IPS-20b (cell line): Measurements from ENCODE around the gene PRDM16.

Experiments used
- H3K27ac ChIP-seq: one replicate; pipeline ENCODE4 v1.5.1; 2013; ENCODE audit warnings: low read length
- H3K27me3 ChIP-seq: 2 replicates; pipeline ENCODE4 v1.6.1; 2013; ENCODE audit warnings: mild to moderate bottlenecking, low read length, inconsistent platforms; ENCODE audit not compliant: insufficient read depth
- H3K36me3 ChIP-seq: 2 replicates; pipeline ENCODE4 v1.6.1; 2013; ENCODE audit warnings: low read depth, mild to moderate bottlenecking, inconsistent platforms, low read length, moderate library complexity; ENCODE audit not compliant: insufficient read depth
- H3K4me1 ChIP-seq: 2 replicates; pipeline ENCODE4 v1.6.1; 2013; ENCODE audit warnings: mild to moderate bottlenecking, control low read depth, inconsistent platforms, low read length, moderate library complexity; ENCODE audit not compliant: insufficient read depth
- H3K4me3 ChIP-seq: 2 replicates; pipeline ENCODE4 v1.5.1; 2013; ENCODE audit warnings: mild to moderate bottlenecking, low read length, inconsistent platforms
- H3K9ac ChIP-seq: 2 replicates; pipeline ENCODE4 v1.6.1; 2013; ENCODE audit warnings: low read depth, mild to moderate bottlenecking, inconsistent platforms, low read length, moderate library complexity
- H3K9me3 ChIP-seq: 2 replicates; pipeline ENCODE4 v1.6.1; 2013; ENCODE audit warnings: mild to moderate bottlenecking, low read depth, low read length, inconsistent platforms; ENCODE audit not compliant: insufficient read depth

The PRDM16 gene

DNA sequence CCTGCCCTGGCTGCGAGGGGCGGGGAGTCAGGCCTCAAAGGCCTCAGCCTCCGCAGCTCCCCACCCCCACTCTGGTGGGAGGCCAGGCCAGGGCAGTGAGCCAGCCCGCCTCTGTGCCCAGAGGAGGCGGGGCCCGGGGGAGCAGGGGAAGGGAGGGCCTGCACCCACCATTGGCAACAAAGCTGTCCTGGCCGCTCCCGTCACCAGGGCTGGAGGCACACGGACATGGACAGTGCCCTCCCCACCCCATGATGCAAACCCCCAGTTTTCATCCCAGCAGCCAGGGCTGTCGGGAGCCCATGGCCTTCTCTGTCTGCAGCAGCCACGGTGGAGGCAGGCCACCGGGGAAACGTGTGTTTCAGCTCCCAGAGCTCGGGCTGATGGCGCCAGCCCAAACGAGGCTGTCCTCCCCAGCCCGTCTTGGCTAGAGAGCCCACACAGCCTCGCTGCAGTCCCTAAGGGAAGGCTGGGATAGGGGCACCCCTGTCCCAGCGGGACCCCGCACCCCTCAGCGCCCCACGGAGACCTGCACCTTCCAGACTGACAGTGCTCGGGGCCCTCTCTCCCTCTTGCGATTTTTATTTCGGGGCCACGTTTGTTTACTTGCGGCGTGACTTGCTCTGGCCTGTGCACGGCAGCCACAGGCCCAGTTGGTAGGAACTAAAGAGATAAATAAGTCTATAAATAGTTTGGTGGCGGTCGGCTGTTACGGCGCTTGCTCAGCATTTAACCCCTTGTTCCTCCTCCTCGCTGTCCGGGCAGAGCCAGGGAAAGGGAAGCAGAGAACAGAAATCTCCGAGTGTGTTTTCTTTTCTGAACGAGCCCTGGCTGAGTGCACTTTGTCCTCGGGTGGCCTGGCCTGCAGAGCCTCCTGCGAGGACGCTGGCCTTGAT lies 101.8 kb downstream of the PRDM16 start:
- Histone ChIP-seq H3K4me3 (no peak overlapping the region), H3K27me3 (no peaks in the 10 kb centered on the region), H3K4me1 (no peaks in the 10 kb centered on the region; the same call in 1 of the 2 replicates), H3K27ac (no peak overlapping the region), H3K9ac (no peak overlapping the region), H3K9me3 (no peaks in the 10 kb centered on the region), H3K36me3 (no peaks in the 10 kb centered on the region)

DNA sequence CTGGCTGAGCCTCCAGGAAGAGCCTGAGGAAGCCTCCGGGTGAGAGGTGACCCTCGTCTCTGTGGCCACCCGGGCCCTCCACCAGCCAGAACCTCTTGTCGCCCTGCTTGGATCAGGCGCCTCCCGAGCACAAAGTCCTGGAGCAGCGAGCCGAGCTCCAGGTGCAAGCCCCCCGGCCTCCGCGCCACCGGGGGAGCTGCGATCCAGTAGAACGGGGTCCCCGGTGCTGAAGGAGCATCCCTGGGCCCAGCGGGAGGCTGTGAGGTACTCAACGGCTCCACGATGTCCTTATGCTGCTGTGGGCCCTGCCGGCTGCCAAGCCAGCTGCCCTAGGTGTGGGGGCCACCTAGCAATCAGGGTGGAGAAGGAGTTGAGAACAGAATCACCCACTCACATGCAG lies 102.8 kb downstream of the PRDM16 start:
- Histone ChIP-seq H3K9ac (no peak overlapping the region), H3K36me3 (no peaks in the 10 kb centered on the region), H3K27me3 (no peaks in the 10 kb centered on the region), H3K27ac (no peak overlapping the region), H3K9me3 (no peaks in the 10 kb centered on the region), H3K4me3 (no peak overlapping the region), H3K4me1 (no peaks in the 10 kb centered on the region; the same call in 1 of the 2 replicates)

DNA sequence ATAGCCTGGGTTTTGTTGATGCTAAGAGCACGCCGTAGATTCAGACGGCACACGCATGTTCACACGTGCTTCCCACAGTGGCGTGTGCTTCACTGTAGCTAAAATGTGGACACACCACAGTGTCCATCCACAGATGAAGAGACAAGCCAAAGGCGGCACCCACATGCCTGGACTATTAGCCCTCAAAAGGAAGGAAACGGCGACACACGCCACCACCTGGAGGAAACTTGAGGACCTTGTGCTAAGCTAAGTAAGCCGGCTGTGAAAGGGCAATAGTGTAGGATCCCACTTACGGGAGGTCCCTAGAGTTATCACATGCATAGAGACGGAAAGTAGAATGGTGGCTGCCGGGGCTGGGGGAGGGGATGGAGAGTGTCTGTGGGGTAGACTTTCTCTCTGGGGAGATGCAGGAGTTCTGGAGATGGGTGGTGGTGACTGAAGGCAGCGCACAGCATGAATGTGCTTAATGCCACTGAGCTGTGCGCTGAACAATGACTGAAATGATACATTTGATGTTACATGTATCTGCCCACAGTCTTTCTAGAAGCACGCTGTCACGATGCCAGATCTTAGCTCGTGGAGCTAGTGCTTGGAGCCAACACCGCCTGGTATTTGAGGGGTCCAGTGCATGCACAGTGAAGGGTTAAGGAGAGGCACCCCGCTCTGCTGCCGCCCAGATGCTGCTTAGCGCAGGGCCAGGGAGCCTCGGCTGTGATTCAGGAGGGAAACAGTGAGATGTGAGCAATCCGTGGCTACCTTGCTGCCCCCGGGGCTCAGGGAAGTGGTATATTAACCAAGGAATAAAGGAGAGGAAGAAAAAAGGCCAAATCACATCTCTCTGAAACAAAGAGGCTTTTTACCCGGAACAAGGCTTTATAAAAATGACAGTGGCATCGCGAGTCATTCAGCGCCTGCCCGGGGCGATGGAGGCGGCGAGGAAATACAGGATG lies 103.7 kb downstream of the PRDM16 start:
- Histone ChIP-seq H3K4me3 (no peak overlapping the region), H3K36me3 (no peaks in the 10 kb centered on the region), H3K9me3 (no peaks in the 10 kb centered on the region), H3K9ac (no peak overlapping the region), H3K27ac (no peak overlapping the region), H3K4me1 (no peaks in the 10 kb centered on the region; the same call in 1 of the 2 replicates), H3K27me3 (no peaks in the 10 kb centered on the region)

DNA sequence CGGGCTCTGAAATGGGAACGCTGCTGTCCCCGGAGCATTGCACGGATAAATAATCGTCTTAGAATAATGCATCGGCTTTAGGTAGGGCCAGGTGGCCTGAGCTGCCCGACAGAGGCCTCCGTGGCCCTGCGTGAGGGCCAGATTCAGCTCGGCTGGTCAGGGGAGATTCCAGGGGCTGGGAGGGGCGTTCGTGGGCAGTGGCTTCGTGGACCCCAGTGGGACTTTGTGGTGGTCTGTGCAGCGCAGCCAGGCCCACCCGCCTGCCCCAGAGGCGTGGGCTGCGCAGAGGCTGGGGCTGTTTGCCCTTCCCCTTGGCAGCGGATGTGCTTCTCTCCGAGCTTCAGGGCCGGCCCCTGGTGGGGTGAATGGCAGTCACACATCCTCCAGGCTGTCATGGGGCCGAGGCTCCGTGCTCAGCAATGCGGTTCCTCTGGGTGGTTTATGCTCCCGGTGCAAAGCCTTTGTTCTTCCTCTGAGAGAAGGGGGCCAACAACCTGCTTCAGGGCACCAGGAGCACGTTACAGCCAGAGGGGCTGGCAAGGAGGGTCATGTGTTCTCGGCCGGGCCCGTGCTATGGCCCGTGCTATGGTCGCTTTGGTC lies 104.5 kb downstream of the PRDM16 start:
- Histone ChIP-seq H3K27ac (no peak overlapping the region), H3K4me3 (no peak overlapping the region), H3K4me1 (no peaks in the 10 kb centered on the region; the same call in 1 of the 2 replicates), H3K36me3 (no peaks in the 10 kb centered on the region), H3K9ac (no peak overlapping the region), H3K27me3 (no peaks in the 10 kb centered on the region), H3K9me3 (no peaks in the 10 kb centered on the region)

DNA sequence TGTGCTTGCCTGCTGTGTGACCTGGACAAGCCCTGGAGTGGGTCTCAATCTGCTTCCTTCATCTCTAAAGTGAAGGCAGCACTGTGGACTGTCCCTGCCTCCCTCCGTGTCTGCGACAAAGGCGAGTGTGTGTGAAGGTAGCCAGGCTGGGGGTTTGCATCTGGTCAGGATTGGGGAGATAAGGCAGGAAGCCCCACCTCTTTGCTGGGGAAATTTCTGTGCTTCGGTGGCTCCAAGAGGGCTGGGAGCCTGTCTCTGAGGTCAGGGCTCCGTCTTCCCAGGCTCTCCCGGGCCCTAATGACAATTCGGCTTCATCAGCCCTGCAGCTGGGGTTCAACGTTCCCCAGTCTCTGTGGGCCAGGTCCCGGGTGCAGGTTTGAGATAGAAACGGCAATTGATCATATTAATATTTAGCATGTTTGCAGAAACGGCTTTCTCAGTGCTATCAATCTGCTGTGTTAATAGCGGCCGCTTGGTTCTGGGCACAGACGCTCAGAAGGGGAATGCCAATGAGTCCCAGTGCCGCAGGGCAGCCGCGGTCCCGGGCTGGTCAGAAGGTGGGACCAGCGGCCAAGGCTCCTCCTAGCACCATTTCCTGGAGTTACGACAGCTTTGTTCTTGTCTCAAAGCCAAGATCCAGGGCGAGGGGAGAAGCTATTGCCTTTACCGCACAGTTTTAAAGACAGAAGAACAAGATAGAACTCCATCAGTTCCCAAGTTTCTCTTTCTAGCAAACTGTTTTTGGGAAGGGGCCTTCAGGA lies 105.7 kb downstream of the PRDM16 start:
- H3K9me3 ChIP-seq: no peaks in the 10 kb centered on the region

DNA sequence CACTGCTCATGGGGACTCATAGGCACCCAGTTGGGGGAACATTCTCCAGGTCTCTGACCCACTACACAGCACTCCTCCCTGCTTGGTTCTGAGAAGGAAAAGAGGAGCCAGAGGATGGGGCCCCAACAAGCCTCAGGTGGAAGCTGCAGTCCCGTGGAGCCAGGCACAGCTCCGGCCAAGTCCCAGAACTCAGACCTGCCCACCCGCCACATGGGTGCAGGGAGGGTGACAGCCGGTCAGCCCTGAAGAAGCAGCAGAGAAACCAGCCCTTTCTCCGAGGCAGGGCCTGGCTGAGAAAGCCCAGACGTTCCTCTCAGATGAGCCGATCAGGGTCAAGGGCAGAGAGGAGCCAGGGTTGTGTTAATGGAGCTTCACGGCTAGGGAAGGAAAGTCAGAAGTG lies 106.5 kb downstream of the PRDM16 start:
- Histone ChIP-seq H3K4me1 (no peaks in the 10 kb centered on the region; the same call in 1 of the 2 replicates), H3K4me3 (no peak overlapping the region), H3K27me3 (no peaks in the 10 kb centered on the region), H3K9me3 (no peaks in the 10 kb centered on the region), H3K36me3 (no peaks in the 10 kb centered on the region), H3K27ac (no peak overlapping the region), H3K9ac (no peak overlapping the region)

More for the DNA sequence above, 105.7 kb downstream of the PRDM16 start:
- no peaks in the 10 kb centered on the region; the same call in 1 of the 2 replicates for H3K4me1 ChIP-seq
- no peak overlapping the region for H3K4me3 ChIP-seq
- no peak overlapping the region for H3K9ac ChIP-seq
- no peaks in the 10 kb centered on the region for H3K36me3 ChIP-seq
- no peak overlapping the region for H3K27ac ChIP-seq
- no peaks in the 10 kb centered on the region for H3K27me3 ChIP-seq

DNA sequence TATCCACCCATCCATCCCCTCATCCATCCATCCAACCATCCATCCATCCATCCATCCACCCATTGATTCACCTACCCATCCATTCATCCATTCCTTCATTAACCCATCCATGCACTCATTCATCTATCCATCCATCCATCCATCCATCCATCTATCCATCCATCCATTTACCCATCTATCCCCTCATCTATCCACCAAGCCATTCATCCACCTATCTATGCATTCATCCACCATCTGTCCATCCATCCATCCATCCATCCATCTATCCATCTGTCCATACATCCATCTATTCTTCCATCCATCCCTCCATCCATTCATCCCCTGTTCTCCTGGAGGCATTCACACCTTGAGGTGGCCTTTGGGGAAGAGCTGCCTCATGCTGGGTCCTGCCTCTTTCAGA lies 107.0 kb downstream of the PRDM16 start:
- Histone ChIP-seq H3K4me1 (no peaks in the 10 kb centered on the region; the same call in 1 of the 2 replicates), H3K27me3 (no peaks in the 10 kb centered on the region), H3K9me3 (peaks cover 3% of the 10 kb centered on the region), H3K4me3 (no peak overlapping the region), H3K36me3 (no peaks in the 10 kb centered on the region), H3K27ac (no peak overlapping the region), H3K9ac (no peak overlapping the region)

DNA sequence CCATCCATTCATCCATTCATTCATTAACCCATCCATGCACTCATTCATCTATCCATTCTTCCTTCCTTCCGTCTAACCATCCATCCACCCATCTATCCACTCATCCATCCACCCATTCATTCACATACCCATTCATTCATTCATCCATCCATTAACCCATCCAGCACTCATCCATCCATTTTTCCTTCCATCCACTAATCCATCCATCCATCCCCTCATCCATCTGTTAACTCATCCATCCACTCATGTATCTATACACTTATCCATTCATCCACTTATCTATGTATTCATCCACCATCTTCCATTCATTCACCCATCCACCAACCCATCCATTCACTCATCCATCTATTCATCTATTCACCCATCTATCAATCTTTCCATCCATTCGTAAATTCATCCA lies 107.8 kb downstream of the PRDM16 start:
- Histone ChIP-seq H3K4me3 (no peak overlapping the region), H3K9ac (no peak overlapping the region), H3K36me3 (no peaks in the 10 kb centered on the region), H3K27ac (no peak overlapping the region), H3K27me3 (no peaks in the 10 kb centered on the region), H3K4me1 (no peaks in the 10 kb centered on the region), H3K9me3 (peaks cover 11% of the 10 kb centered on the region)

DNA sequence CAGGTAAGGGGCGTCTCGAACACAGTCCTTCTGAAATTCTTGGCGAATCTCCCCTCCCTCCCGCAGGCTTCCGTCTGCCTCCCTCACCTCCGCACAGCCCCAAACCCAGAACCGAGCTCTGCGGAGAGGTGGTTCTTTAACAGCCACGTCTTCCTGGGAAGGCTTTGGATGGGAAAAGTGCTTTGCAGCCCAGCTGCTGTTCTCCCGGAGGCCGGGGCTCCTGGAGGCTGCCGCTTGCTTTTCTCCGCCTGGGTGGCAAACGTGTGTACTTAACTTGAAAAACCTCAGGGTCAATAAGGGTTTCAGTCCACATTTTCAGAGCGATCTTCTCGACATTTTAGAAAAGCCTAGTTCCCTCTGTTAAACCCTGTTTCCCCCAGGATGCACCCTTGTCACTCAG lies 109.3 kb downstream of the PRDM16 start:
- Histone ChIP-seq H3K36me3 (no peaks in the 10 kb centered on the region), H3K4me1 (no peaks in the 10 kb centered on the region), H3K27ac (no peak overlapping the region), H3K4me3 (no peak overlapping the region), H3K9ac (no peak overlapping the region), H3K27me3 (no peaks in the 10 kb centered on the region), H3K9me3 (peaks cover 13% of the 10 kb centered on the region)

DNA sequence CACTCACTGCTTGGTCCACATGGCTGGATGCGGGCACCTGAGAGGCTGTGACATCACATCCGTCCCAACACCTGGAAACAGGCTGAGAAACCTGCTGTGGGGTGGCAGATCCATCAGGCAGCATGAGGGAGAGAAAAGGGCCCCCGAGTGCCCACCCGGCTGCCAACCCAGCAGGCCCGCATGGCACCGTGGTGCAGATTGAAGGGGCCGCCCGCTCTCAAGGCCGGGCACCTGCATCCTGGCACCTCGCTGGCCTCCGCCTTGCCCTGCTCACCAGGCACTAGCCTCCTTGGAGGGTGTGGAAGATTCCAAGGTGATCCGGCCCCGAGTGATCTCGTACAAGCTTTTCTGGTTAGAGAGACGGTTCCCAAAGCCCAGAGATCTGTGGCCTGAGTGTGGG lies 110.5 kb downstream of the PRDM16 start:
- Histone ChIP-seq H3K4me3 (no peak overlapping the region), H3K4me1 (no peaks in the 10 kb centered on the region), H3K36me3 (no peaks in the 10 kb centered on the region), H3K27ac (no peak overlapping the region), H3K9ac (no peak overlapping the region), H3K9me3 (peaks cover 13% of the 10 kb centered on the region), H3K27me3 (no peaks in the 10 kb centered on the region)

DNA sequence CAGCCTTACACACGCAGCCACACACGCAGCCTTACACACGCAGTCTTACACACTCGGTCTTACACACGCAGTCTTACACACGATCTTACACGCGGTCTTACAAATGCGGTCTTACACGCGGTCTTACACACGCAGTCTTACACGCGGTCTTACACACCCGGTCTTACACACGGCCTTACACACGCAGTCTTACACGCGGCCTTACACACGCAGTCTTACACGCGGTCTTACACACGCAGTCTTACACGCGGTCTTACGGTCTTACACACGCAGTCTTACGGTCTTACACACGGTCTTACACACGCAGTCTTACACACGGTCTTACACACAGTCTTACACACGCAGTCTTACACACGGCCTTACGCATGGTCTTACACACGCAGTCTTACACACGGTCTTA lies 111.9 kb downstream of the PRDM16 start:
- Histone ChIP-seq H3K4me1 (no peaks in the 10 kb centered on the region), H3K9ac (no peak overlapping the region), H3K36me3 (no peaks in the 10 kb centered on the region), H3K9me3 (peaks cover 13% of the 10 kb centered on the region), H3K4me3 (no peak overlapping the region; the same call in 1 of the 2 replicates), H3K27me3 (no peaks in the 10 kb centered on the region), H3K27ac (no peak overlapping the region)
